GM23248 (cell line): ENCODE results near the gene LSAMP. TPM values are rescaled to one million over a fixed set of nuclear protein-coding genes. Genes with fewer than 3 reads are reported as not detected.
A peak's percentile ranks its signal among the peaks of the same experiment; 100 is the strongest.

Source experiments
- DNase-seq: peaks from one replicate; pipeline ENCODE4 v3.0.0-alpha.2; 2015
- H2AFZ ChIP-seq: fragments of 200-600 bp; sonication (generic); 2 replicates; pipeline ENCODE4 v1.6.1; 2016; ENCODE audit warnings: antibody characterized with exemption
- H3F3A ChIP-seq: fragments of 200-600 bp; sonication (generic); 2 replicates; pipeline ENCODE4 v1.6.1; 2016; ENCODE audit warnings: mild to moderate bottlenecking, antibody characterized with exemption, mixed run types; ENCODE audit not compliant: insufficient read depth
- H3K27ac ChIP-seq: fragments of 200-600 bp; sonication (generic); 2 replicates; pipeline ENCODE4 v1.5.1; 2016; ENCODE audit warnings: mild to moderate bottlenecking
- H3K27me3 ChIP-seq: fragments of 200-600 bp; sonication (generic); replicated peaks from 2 replicates; pipeline ENCODE4 v1.6.1; 2016; ENCODE audit warnings: mild to moderate bottlenecking; ENCODE audit not compliant: insufficient read depth
- H3K36me3 ChIP-seq: fragments of 200-600 bp; sonication (generic); 2 replicates; pipeline ENCODE4 v1.6.1; 2016; ENCODE audit warnings: low read depth, mild to moderate bottlenecking
- H3K4me1 ChIP-seq: fragments of 200-600 bp; sonication (generic); 2 replicates; pipeline ENCODE4 v1.6.1; 2016; ENCODE audit warnings: mild to moderate bottlenecking; ENCODE audit not compliant: insufficient read depth
- H3K4me2 ChIP-seq: fragments of 200-600 bp; sonication (generic); one replicate; pipeline ENCODE4 v1.6.1; 2016; ENCODE audit warnings: mild to moderate bottlenecking; ENCODE audit not compliant: unreplicated experiment
- H3K4me3 ChIP-seq: fragments of 200-600 bp; sonication (generic); 2 replicates; pipeline ENCODE4 v1.5.1; 2016; ENCODE audit warnings: mild to moderate bottlenecking
- H3K79me2 ChIP-seq: fragments of 200-600 bp; sonication (generic); 2 replicates; pipeline ENCODE4 v1.6.1; 2016; ENCODE audit warnings: mild to moderate bottlenecking; ENCODE audit not compliant: insufficient read depth
- H3K9ac ChIP-seq: fragments of 200-600 bp; sonication (generic); 2 replicates; pipeline ENCODE4 v1.6.1; 2016; ENCODE audit warnings: mild to moderate bottlenecking
- H3K9me2 ChIP-seq: fragments of 200-600 bp; sonication (generic); 2 replicates; pipeline ENCODE4 v1.6.1; 2016; ENCODE audit warnings: mixed run types, mild to moderate bottlenecking, moderate library complexity; ENCODE audit not compliant: insufficient read depth
- H3K9me3 ChIP-seq: fragments of 200-600 bp; sonication (generic); one replicate; pipeline ENCODE4 v1.6.1; 2017; ENCODE audit warnings: low read depth
- H4K20me1 ChIP-seq: fragments of 200-600 bp; sonication (generic); 2 replicates; pipeline ENCODE4 v1.6.0; 2016; ENCODE audit not compliant: insufficient read depth
- EZH2 ChIP-seq: fragments of 200-600 bp; sonication (generic); IDR thresholded peaks from 2 replicates; pipeline ENCODE4 v1.6.1; 2018; ENCODE audit warnings: antibody characterized with exemption, mild to moderate bottlenecking; ENCODE audit not compliant: insufficient read depth, poor library complexity, severe bottlenecking
- EZH2phosphoT487 ChIP-seq: fragments of 200-600 bp; sonication (generic); IDR thresholded peaks from 2 replicates; pipeline ENCODE4 v1.6.1; 2018; ENCODE audit warnings: antibody characterized with exemption, moderate library complexity, mild to moderate bottlenecking, low read depth; ENCODE audit not compliant: insufficient read depth
- WGBS, 2 experiments: methylation state at CpG; one replicate each; pipeline ENCODE4 v1.1.6; 2015 to 2017; ENCODE audit warnings: low lambda C conversion rate in 2 of 2, low coverage in 1 of 2; ENCODE audit errors: missing lambda C conversion rate in 2 of 2; 5-methylcytosine and 5-hydroxymethylcytosine counted together
- in situ Hi-C: fragments of 300-500 bp; cut with MboI; formaldehyde crosslinking; loops from 2 replicates; pipeline ENCODE4 v1.15.0; 2020
- polyA plus RNA-seq: library from polyadenylated mRNA; unstranded; fragments of >200 nt; fragmentation: Nextera tagmentation; extraction: Ambion mirVana; gene quantifications from 2 replicates; pipeline ENCODE4 v1.2.1, GENCODE V29; 2016
- total RNA-seq: library from RNA; depleted of rRNA; stranded (reverse); fragments of >200 nt; shearing (Covaris generic); gene quantifications from 2 replicates; pipeline ENCODE4 v1.2.3, GENCODE V29; 2014

LSAMP gene
- total and polyA plus RNA-seq, 2 experiments from 2014 or later = 4.5 to 9.3 TPM

DNA sequence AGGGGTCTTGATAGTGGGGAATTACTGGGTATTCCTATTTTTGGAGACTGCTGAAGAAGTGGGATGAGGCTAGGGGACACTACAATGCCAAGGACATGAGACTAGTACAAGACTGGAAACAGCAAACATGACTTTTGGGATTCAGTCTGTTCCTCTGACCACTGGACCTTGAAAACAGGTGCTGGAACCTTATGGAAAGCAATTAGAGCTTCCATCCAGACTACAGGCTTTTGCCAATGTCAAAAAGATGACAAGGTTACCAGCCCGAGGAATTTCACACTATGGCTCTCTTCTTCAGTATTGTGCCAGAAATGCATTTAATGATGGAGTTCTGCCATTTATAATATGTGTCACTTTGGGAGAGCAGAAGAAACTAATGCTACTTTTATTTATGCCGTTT is 539.4 kb downstream of the LSAMP start:
- H4K20me1 ChIP-seq = no peaks in the 10 kb centered on the region
- 61 to 74% methylated on average over 2 of the region's 2 CpGs for WGBS, 2 experiments
- in situ Hi-C loops = no loop called here
- H3F3A ChIP-seq = no peaks in the 10 kb centered on the region
- H3K36me3 ChIP-seq = no peaks in the 10 kb centered on the region
- H3K9ac ChIP-seq = no peak overlapping the region
- H3K4me1 ChIP-seq = no peaks in the 10 kb centered on the region
- 0 out of 2 replicates have a peak, but pooled peaks cover 6% of the 10 kb centered on the region for H3K27me3 ChIP-seq
- no peak overlapping the region for H3K4me2 ChIP-seq
- no peaks in the 10 kb centered on the region for H3K9me3 ChIP-seq
- no peak overlapping the region for H2AFZ ChIP-seq
- no peak overlapping the region for H3K4me3 ChIP-seq
- no peaks in the 10 kb centered on the region for H3K79me2 ChIP-seq
- TF ChIP-seq EZH2phosphoT487 = no peak
- no peak for TF ChIP-seq EZH2
- no peaks in the 10 kb centered on the region for H3K9me2 ChIP-seq
- no peak overlapping the region for H3K27ac ChIP-seq
- DNase-seq = no peak

- Histone ChIP-seq H3K9me3 (no peaks in the 10 kb centered on the region), H3K36me3 (no peaks in the 10 kb centered on the region), H3K9me2 (no peaks in the 10 kb centered on the region), H2AFZ (no peak overlapping the region), H3F3A (no peaks in the 10 kb centered on the region), H3K27ac (no peak overlapping the region), H3K9ac (no peak overlapping the region), H3K4me1 (no peaks in the 10 kb centered on the region), H4K20me1 (no peaks in the 10 kb centered on the region), H3K4me2 (no peak overlapping the region), H3K79me2 (no peaks in the 10 kb centered on the region), H3K4me3 (no peak overlapping the region), H3K27me3 (0 out of 2 replicates have a peak, but pooled peaks cover 6% of the 10 kb centered on the region)
- TF ChIP-seq EZH2 (no peak), EZH2phosphoT487 (no peak)
- 67 to 72% methylated on average over 2 of the region's 2 CpGs for WGBS, 2 experiments
- peak; percentile 9 for DNase-seq
- in situ Hi-C loops = no loop called here
These were observed 541.4 kb downstream of the LSAMP start for GRCh38 chr3:115903843-115904242.

DNA sequence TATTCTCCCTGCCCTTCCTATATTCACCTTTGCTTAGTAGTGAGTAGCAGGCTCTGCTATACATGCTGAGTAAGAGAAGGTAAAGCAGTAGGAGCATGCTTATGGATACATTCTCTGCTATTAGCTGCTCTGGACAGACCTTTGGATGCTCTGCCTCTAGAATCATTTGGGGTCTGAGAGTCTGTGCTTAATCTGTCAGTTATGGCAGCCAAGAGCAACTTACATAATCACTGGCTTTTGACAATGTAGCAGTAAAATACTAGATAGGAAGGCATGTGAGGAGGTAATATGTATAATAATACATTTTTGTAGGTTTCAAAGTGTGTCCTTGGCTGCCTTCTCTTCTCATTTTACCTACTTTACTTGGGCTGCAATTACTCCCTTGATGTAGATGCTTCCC is 544.3 kb downstream of the LSAMP start:
- H3K9ac ChIP-seq = no peak overlapping the region
- no peaks in the 10 kb centered on the region for H3K9me3 ChIP-seq
- H3K27me3 ChIP-seq = no peaks in the 10 kb centered on the region
- H3K4me3 ChIP-seq = no peak overlapping the region
- H4K20me1 ChIP-seq = no peaks in the 10 kb centered on the region
- no peak overlapping the region for H3K27ac ChIP-seq
- DNase-seq = no peak
- H2AFZ ChIP-seq = no peak overlapping the region
- no peaks in the 10 kb centered on the region for H3F3A ChIP-seq
- no peaks in the 10 kb centered on the region for H3K9me2 ChIP-seq
- in situ Hi-C loops = no loop called here
- TF ChIP-seq EZH2phosphoT487 (no peak), EZH2 (no peak)
- no peaks in the 10 kb centered on the region for H3K4me1 ChIP-seq
- no peaks in the 10 kb centered on the region for H3K36me3 ChIP-seq
- H3K79me2 ChIP-seq = no peaks in the 10 kb centered on the region
- H3K4me2 ChIP-seq = no peak overlapping the region

- Histone ChIP-seq H2AFZ (no peak overlapping the region), H3K27ac (no peak overlapping the region), H3F3A (no peaks in the 10 kb centered on the region), H3K4me3 (no peak overlapping the region), H3K4me2 (no peak overlapping the region), H3K9me2 (no peaks in the 10 kb centered on the region), H3K4me1 (no peaks in the 10 kb centered on the region), H3K79me2 (no peaks in the 10 kb centered on the region), H3K36me3 (no peaks in the 10 kb centered on the region), H3K27me3 (no peaks in the 10 kb centered on the region), H4K20me1 (no peaks in the 10 kb centered on the region), H3K9me3 (no peaks in the 10 kb centered on the region), H3K9ac (no peak overlapping the region)
- in situ Hi-C loops = no loop called here
- TF ChIP-seq EZH2phosphoT487 (no peak), EZH2 (no peak)
- no peak for DNase-seq
- 37 to 40% methylated on average over 3 of the region's 3 CpGs for WGBS, 2 experiments
These were observed 545.8 kb downstream of the LSAMP start for GRCh38 chr3:115899535-115899934.
